HS-27A (cell line): Measurements from ENCODE around the gene PLEK.
"Not testable (repeated sequence)": the region's sequence is repeated elsewhere in the genome, so short reads cannot be mapped to it uniquely, and the experiment has no call there.

Experiments used
- DNase-seq: peaks from one replicate; pipeline ENCODE4 v3.0.0-alpha.2; 2012; ENCODE audit warnings: low read depth, missing footprints

PLEK gene

GRCh38 chr2:68441994-68442322, 76.9 kb downstream of the PLEK start:
- DNase-seq = no peak

GRCh38 chr2:68446425-68446824, 81.3 kb downstream of the PLEK start:
- not testable (repeated sequence) for DNase-seq
